ENCODE results near the gene FBXO21. TPM values are rescaled to one million over a fixed set of nuclear protein-coding genes. Genes with fewer than 3 reads are reported as not detected.

FBXO21 gene
- polyA plus RNA-seq, 1 donor (not counting 4 experiments of a cell fraction or from before 2014, with no cell fraction given): 21.9 TPM

DNA sequence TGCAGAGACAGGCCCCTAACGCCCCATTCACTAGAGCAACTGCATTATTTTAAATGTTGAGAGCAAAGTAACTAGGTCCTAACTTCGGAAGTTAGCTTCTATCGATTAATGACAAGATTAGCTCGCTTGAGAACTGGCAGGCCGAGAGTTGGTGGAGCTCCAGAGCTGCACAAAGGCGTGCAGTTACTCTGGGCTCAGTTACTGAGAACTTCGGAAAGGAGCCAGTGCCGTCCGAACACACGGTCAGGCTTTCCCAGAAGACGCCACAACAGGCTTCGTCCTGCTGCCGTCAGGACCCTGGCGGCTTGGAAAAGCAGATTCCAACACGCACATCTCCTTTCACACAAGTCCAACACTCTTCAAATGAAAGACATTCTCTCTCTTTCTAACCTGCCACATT is 45.7 kb downstream of the FBXO21 start:
- Histone ChIP-seq H3K4me2 (ENCODE audit: control insufficient read depth, extremely low read depth, insufficient read depth, low read depth, low read length) (no peak overlapping the region), H3K4me3 (ENCODE audit: control insufficient read depth in 2 of 3, extremely low read depth in 1 of 3, insufficient read depth in 2 of 3, low read depth in 1 of 3, low read length in 3 of 3) (no peak overlapping the region), H4K20me1 (ENCODE audit: control insufficient read depth, extremely low read depth, insufficient read depth, low read length) (no peaks in the 10 kb centered on the region), H3K36me3 (ENCODE audit: control insufficient read depth in 2 of 2, extremely low read depth in 1 of 2, insufficient read depth in 2 of 2, low read length in 2 of 2) (peaks cover 6 to 8% of the 10 kb centered on the region in 2 experiments), H3K4me1 (ENCODE audit: control insufficient read depth, extremely low read depth, insufficient read depth, low read length) (no peaks in the 10 kb centered on the region), H3K79me2 (ENCODE audit: control insufficient read depth, insufficient read depth, low read length) (no peaks in the 10 kb centered on the region), H3K27me3 (ENCODE audit: control insufficient read depth, extremely low read depth, insufficient read depth, low read length) (no peaks in the 10 kb centered on the region), H3K9ac (ENCODE audit: control insufficient read depth, extremely low read depth, insufficient read depth, low read length) (no peak overlapping the region), H3K9me3 (ENCODE audit: control insufficient read depth, low read depth, low read length) (no peaks in the 10 kb centered on the region), H2AFZ (ENCODE audit: control insufficient read depth, low read length) (no peak overlapping the region), H3K27ac (ENCODE audit: control insufficient read depth, insufficient read depth, low read length) (no peak overlapping the region), H3K9me1 (ENCODE audit: control insufficient read depth, extremely low read depth, insufficient read depth, low read length) (no peaks in the 10 kb centered on the region)
- dilution Hi-C loops (cut with MboI; ENCODE audit: extremely low pct_ligation_motif_present, low sequenced_read_pairs): no loop called here
- TF ChIP-seq, protein P1, sequence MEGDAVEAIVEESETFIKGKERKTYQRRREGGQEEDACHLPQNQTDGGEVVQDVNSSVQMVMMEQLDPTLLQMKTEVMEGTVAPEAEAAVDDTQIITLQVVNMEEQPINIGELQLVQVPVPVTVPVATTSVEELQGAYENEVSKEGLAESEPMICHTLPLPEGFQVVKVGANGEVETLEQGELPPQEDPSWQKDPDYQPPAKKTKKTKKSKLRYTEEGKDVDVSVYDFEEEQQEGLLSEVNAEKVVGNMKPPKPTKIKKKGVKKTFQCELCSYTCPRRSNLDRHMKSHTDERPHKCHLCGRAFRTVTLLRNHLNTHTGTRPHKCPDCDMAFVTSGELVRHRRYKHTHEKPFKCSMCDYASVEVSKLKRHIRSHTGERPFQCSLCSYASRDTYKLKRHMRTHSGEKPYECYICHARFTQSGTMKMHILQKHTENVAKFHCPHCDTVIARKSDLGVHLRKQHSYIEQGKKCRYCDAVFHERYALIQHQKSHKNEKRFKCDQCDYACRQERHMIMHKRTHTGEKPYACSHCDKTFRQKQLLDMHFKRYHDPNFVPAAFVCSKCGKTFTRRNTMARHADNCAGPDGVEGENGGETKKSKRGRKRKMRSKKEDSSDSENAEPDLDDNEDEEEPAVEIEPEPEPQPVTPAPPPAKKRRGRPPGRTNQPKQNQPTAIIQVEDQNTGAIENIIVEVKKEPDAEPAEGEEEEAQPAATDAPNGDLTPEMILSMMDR (optimal IDR thresholded peaks at IDR 0.05 in 1 of 3, IDR thresholded peaks at IDR 0.05 in 1 of 3, conservative IDR thresholded peaks at IDR 0.05 in 1 of 3; ENCODE audit: extremely low read depth in 1 of 3, insufficient read depth in 2 of 3, low read length in 3 of 3): no peak
- TF ChIP-seq EZH2 (IDR thresholded peaks at IDR 0.05; ENCODE audit: low read length): no peak
- FAIRE-seq (no peak), DNase-seq (ENCODE audit: low read depth, low spot score) (no peak)

DNA sequence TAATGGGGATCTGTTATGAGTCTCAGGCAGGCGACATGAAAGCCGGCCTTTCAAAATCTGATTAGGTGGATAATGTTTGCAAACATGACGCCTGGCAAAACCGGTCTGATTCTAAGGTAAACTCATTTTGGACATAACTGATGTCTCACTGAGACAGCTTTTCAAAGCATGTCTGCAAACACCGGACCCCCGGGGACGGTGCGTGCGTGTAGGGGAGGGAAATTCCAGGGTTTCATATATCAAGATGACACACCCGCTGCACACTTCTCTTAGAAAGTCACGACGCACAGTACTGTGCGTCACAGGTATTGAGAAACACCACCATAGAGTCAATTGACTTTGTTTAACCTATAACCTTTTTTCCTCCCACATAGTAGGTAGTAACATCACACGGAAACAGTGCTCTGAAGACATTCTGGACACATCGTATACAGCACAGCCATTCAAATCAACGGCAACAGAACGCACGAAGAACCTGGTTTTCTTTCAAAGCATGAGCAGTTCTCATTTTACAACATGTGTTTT is 47.2 kb downstream of the FBXO21 start:
- no peak for FAIRE-seq
- Histone ChIP-seq H3K9me1 (ENCODE audit: control insufficient read depth, extremely low read depth, insufficient read depth, low read length) (no peaks in the 10 kb centered on the region), H3K79me2 (ENCODE audit: control insufficient read depth, insufficient read depth, low read length) (no peaks in the 10 kb centered on the region), H2AFZ (ENCODE audit: control insufficient read depth, low read length) (no peak overlapping the region), H3K9ac (ENCODE audit: control insufficient read depth, extremely low read depth, insufficient read depth, low read length) (no peak overlapping the region), H3K27ac (ENCODE audit: control insufficient read depth, insufficient read depth, low read length) (no peak overlapping the region), H3K9me3 (ENCODE audit: control insufficient read depth, low read depth, low read length) (no peaks in the 10 kb centered on the region), H3K36me3 (ENCODE audit: control insufficient read depth in 2 of 2, extremely low read depth in 1 of 2, insufficient read depth in 2 of 2, low read length in 2 of 2) (peaks cover 0 to 1% of the 10 kb centered on the region in 2 experiments), H3K4me2 (ENCODE audit: control insufficient read depth, extremely low read depth, insufficient read depth, low read depth, low read length) (no peak overlapping the region), H3K4me1 (ENCODE audit: control insufficient read depth, extremely low read depth, insufficient read depth, low read length) (no peaks in the 10 kb centered on the region), H3K4me3 (ENCODE audit: control insufficient read depth in 2 of 3, extremely low read depth in 1 of 3, insufficient read depth in 2 of 3, low read depth in 1 of 3, low read length in 3 of 3) (no peak overlapping the region), H4K20me1 (ENCODE audit: control insufficient read depth, extremely low read depth, insufficient read depth, low read length) (no peaks in the 10 kb centered on the region), H3K27me3 (ENCODE audit: control insufficient read depth, extremely low read depth, insufficient read depth, low read length) (no peaks in the 10 kb centered on the region)
- TF ChIP-seq, protein P1 (optimal IDR thresholded peaks at IDR 0.05 in 1 of 3, IDR thresholded peaks at IDR 0.05 in 1 of 3, conservative IDR thresholded peaks at IDR 0.05 in 1 of 3; ENCODE audit: extremely low read depth in 1 of 3, insufficient read depth in 2 of 3, low read length in 3 of 3): no peak
- TF ChIP-seq EZH2 (IDR thresholded peaks at IDR 0.05; ENCODE audit: low read length): no peak
- dilution Hi-C loops (cut with MboI; ENCODE audit: extremely low pct_ligation_motif_present, low sequenced_read_pairs): no loop called here
- DNase-seq (ENCODE audit: low read depth, low spot score): no peak
